Smooth muscle cell (in vitro differentiated cells): ENCODE measurements around the gene PSMB7. TPM values are rescaled to one million over a fixed set of nuclear protein-coding genes. Genes with fewer than 3 reads are reported as not detected.

Experiments
- DNase-seq: peaks from one replicate; lab custom pipeline; 2025; ENCODE audit not compliant: unreplicated experiment; lab: John Stamatoyannopoulos, UW
- H2AFZ ChIP-seq: fragments of 200-600 bp; sonication (generic); 2 replicates; pipeline ENCODE4 v1.6.0; 2016; ENCODE audit warnings: antibody characterized with exemption, low read depth, mild to moderate bottlenecking
- H3F3A ChIP-seq: fragments of 200-600 bp; sonication (generic); 2 replicates; pipeline ENCODE4 v1.6.0; 2017; ENCODE audit warnings: antibody characterized with exemption, low read depth
- H3K27ac ChIP-seq: fragments of 200-600 bp; sonication (generic); 2 replicates; pipeline ENCODE4 v1.5.1; 2016; ENCODE audit warnings: low read depth, mild to moderate bottlenecking
- H3K27me3 ChIP-seq: fragments of 200-600 bp; sonication (generic); 2 replicates; pipeline ENCODE4 v1.6.1; 2016; ENCODE audit warnings: low read depth, mild to moderate bottlenecking
- H3K36me3 ChIP-seq: fragments of 200-600 bp; sonication (generic); 2 replicates; pipeline ENCODE4 v1.5.1; 2016; ENCODE audit warnings: low read depth
- H3K4me1 ChIP-seq: fragments of 200-600 bp; sonication (generic); 2 replicates; pipeline ENCODE4 v1.5.1; 2016; ENCODE audit warnings: low read depth
- H3K4me2 ChIP-seq: fragments of 200-600 bp; sonication (generic); 2 replicates; pipeline ENCODE4 v1.6.0; 2016; ENCODE audit warnings: mild to moderate bottlenecking
- H3K4me3 ChIP-seq: fragments of 200-600 bp; sonication (generic); 2 replicates; pipeline ENCODE4 v1.5.1; 2016; ENCODE audit warnings: mild to moderate bottlenecking
- H3K79me2 ChIP-seq: fragments of 200-600 bp; sonication (generic); 2 replicates; pipeline ENCODE4 v1.6.0; 2016; ENCODE audit warnings: low read depth, mild to moderate bottlenecking
- H3K9ac ChIP-seq: fragments of 200-600 bp; sonication (generic); 2 replicates; pipeline ENCODE4 v1.6.0; 2016; ENCODE audit warnings: low read depth
- H3K9me3 ChIP-seq: fragments of 200-600 bp; sonication (generic); replicated peaks from 2 replicates; pipeline ENCODE4 v1.5.1; 2016; ENCODE audit warnings: low read depth
- H4K20me1 ChIP-seq: fragments of 200-600 bp; sonication (generic); 2 replicates; pipeline ENCODE4 v1.6.0; 2016; ENCODE audit warnings: low read depth
- WGBS: methylation state at CpG from one replicate; pipeline ENCODE4 v1.1.7; 2016; ENCODE audit warnings: low lambda C conversion rate; 5-methylcytosine and 5-hydroxymethylcytosine counted together
- polyA plus RNA-seq: library from polyadenylated mRNA; unstranded; fragments of >200 nt; fragmentation: Nextera tagmentation; extraction: Ambion mirVana; gene quantifications from 2 replicates; pipeline ENCODE4 v1.2.1, GENCODE V29; 2016
- total RNA-seq: library from RNA; depleted of rRNA; stranded (reverse); fragments of >200 nt; gene quantifications from 2 replicates; pipeline ENCODE4 v1.2.3, GENCODE V29; 2014
- TF ChIP-seq, protein P1 (sequence below): fragments of 200-600 bp; sonication (generic); IDR thresholded peaks from 2 replicates; pipeline ENCODE4 v1.5.1; 2017; ENCODE audit warnings: borderline replicate concordance, mild to moderate bottlenecking, antibody characterized with exemption; ENCODE audit not compliant: insufficient read depth, poor library complexity, severe bottlenecking

The PSMB7 gene
- total and polyA plus RNA-seq, 2 experiments from 2014 or later, result 246 to 302 TPM

DNA sequence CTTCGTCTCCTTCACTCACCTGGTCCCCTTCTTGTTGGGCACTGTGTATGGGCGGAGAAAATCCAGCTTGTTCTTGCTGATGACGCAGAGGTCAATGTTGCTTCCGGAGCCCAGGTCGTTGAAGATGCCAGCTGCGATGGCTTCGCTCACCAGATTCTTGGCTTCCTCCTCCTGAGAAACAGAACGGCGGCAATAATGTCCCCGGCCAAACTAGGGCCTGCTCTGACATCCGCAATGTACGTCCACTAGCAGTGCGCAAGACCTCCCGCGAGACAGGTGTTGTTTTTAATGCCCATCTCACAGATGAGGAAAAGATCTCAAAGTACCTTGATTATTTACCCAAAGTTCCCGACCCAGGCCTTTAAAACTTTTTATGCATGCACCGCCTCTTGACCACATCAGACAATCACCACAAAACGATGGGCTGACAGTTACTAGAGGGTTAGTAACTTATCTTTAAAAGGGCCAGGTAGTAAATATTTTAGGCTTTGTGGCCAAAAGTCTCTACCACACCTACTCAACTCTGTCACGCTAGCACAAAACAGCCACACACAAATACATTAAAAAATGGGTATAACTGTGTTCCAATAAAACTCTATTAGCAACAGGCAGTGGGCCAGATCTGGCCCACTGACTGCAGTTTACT, 58.4 kb downstream of the PSMB7 start:
- WGBS, result 92% methylated on average over 19 of the region's 19 CpGs
- Histone ChIP-seq H3K4me3 (no peak overlapping the region), H3K27ac (no peak overlapping the region), H3K27me3 (no peaks in the 10 kb centered on the region), H3K9me3 (no peaks in the 10 kb centered on the region), H3K9ac (no peak overlapping the region), H4K20me1 (peaks cover 98% of the 10 kb centered on the region), H3K79me2 (peaks cover 35% of the 10 kb centered on the region), H3F3A (peaks cover 11% of the 10 kb centered on the region), H3K4me1 (no peaks in the 10 kb centered on the region), H3K4me2 (no peak overlapping the region), H3K36me3 (no peaks in the 10 kb centered on the region), H2AFZ (no peak overlapping the region)
- TF ChIP-seq, protein P1, sequence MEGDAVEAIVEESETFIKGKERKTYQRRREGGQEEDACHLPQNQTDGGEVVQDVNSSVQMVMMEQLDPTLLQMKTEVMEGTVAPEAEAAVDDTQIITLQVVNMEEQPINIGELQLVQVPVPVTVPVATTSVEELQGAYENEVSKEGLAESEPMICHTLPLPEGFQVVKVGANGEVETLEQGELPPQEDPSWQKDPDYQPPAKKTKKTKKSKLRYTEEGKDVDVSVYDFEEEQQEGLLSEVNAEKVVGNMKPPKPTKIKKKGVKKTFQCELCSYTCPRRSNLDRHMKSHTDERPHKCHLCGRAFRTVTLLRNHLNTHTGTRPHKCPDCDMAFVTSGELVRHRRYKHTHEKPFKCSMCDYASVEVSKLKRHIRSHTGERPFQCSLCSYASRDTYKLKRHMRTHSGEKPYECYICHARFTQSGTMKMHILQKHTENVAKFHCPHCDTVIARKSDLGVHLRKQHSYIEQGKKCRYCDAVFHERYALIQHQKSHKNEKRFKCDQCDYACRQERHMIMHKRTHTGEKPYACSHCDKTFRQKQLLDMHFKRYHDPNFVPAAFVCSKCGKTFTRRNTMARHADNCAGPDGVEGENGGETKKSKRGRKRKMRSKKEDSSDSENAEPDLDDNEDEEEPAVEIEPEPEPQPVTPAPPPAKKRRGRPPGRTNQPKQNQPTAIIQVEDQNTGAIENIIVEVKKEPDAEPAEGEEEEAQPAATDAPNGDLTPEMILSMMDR, result no peak
- no peak for DNase-seq

DNA sequence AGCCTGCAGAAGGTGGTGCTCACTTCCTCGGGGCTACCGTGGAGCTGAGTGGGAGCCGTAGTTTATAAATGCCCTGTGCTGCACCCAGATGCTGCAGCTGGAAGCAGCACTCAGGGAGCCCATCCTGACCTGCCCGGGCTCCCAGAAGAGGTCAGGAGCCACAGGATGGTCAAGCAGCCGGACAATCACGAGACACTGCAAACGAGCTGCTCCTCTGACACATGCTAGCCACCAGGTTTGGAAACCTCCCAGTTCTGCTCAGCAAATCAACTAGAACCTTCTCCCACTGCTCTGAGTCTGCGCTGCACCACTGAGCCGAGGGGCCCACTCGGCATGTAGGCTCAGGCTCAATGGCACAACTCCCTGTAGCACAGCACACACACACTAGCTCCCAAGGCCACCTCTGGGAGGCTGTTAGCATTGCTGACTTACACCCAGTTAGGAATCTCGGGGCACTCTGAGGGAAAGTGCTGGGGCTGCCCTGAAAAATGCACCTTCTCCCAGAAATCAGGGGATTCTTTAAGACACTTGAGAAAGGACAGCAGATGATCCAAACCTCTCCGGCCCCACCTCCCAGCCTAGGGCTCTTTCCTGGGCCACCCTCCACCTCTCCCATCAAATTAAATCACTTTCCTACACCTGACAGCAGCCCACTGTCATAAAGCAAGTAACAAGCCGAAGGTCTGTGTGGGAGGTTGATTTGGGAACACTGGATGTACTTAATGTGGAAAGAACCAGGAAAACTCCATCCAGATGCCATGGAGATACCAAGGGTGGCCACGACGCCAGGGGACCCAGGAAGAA, 59.1 kb downstream of the PSMB7 start:
- peaks cover 12% of the 10 kb centered on the region for H3F3A ChIP-seq
- H3K4me1 ChIP-seq, result no peaks in the 10 kb centered on the region
- H4K20me1 ChIP-seq, result peaks cover 98% of the 10 kb centered on the region
- peaks cover 1% of the 10 kb centered on the region for H3K36me3 ChIP-seq
- WGBS, result 90% methylated on average over 15 of the region's 15 CpGs
- no peak overlapping the region for H3K4me3 ChIP-seq
- no peak overlapping the region for H3K4me2 ChIP-seq
- no peak for DNase-seq
- TF ChIP-seq, protein P1, result no peak
- no peak overlapping the region for H3K27ac ChIP-seq
- H3K27me3 ChIP-seq, result no peaks in the 10 kb centered on the region
- H3K79me2 ChIP-seq, result peaks cover 28% of the 10 kb centered on the region
- no peaks in the 10 kb centered on the region for H3K9me3 ChIP-seq
- no peak overlapping the region for H3K9ac ChIP-seq
- no peak overlapping the region for H2AFZ ChIP-seq

DNA sequence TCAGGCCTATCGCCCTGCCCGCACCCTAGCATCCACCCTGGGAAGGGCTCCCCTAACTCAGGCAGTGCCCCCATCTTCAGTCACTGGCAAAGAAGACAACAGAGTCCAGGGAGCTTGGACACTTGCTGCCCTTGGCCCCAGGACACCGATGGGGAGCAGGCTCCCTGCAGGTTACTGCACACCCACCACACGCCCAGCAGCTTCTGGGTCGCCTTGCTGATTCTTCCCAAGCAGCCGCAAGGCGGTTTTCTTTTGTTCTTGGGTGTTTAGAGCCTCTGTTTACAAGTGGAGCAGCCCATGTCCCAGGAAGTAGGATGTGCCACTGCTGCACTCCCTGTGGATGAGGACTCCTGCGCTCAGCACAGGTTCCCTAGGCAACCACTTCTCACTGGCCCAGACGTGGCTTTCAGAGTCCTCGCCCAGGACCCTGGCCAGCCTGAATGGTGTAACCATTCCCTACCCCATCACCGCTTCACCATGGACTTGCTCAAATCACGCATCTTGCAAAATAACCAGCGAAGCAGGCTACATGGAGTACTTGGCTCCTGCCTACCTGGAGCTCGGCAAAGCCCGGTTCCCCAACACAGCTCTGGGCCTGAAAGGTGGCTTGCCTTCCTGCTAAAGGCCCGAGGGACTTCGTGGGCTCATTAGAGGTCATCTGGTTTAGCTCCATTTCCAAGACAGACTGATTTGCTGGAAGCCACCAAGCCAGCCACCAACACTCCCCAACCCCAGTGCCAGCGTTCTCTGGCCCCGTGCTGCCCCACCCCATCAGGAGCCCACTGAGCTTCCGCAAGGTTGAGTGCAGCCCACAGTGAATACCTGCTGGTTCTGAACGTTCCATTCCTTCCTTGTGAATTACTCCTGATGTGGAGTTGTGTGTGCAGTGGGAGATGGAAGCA, 60.0 kb downstream of the PSMB7 start:
- H3K36me3 ChIP-seq, result peaks cover 6% of the 10 kb centered on the region
- H3K9me3 ChIP-seq, result no peaks in the 10 kb centered on the region
- H2AFZ ChIP-seq, result no peak overlapping the region
- H3K4me3 ChIP-seq, result no peak overlapping the region
- peaks cover 98% of the 10 kb centered on the region for H4K20me1 ChIP-seq
- no peak overlapping the region for H3K27ac ChIP-seq
- H3K9ac ChIP-seq, result no peak overlapping the region
- DNase-seq, result no peak
- no peaks in the 10 kb centered on the region for H3K4me1 ChIP-seq
- no peak overlapping the region for H3K4me2 ChIP-seq
- TF ChIP-seq, protein P1, result no peak
- peaks cover 19% of the 10 kb centered on the region for H3K79me2 ChIP-seq
- no peaks in the 10 kb centered on the region for H3K27me3 ChIP-seq
- 96% methylated on average over 21 of the region's 21 CpGs for WGBS
- peaks cover 9% of the 10 kb centered on the region for H3F3A ChIP-seq
